Neuronal stem cell (in vitro differentiated cells): ENCODE measurements around the gene ELAC1.

Experiments used
- DNase-seq: peaks from one replicate; pipeline ENCODE4 v3.0.0-alpha.2; 2013; ENCODE audit warnings: low spot score
- H2AFZ ChIP-seq: one replicate; pipeline ENCODE4 v1.6.1; 2013; ENCODE audit warnings: mild to moderate bottlenecking, low read length, inconsistent platforms
- H2AK5ac ChIP-seq: 2 replicates; pipeline ENCODE4 v1.6.1; 2013; ENCODE audit warnings: low read depth, mild to moderate bottlenecking, inconsistent platforms, low read length, moderate library complexity, mixed read lengths
- H2BK120ac ChIP-seq: 2 replicates; pipeline ENCODE4 v1.6.1; 2013; ENCODE audit warnings: low read depth, mild to moderate bottlenecking, inconsistent platforms, low read length, moderate library complexity, mixed read lengths
- H2BK12ac ChIP-seq: one replicate; pipeline ENCODE4 v1.6.1; 2013; ENCODE audit warnings: low read length, inconsistent platforms
- H2BK15ac ChIP-seq: 2 replicates; pipeline ENCODE4 v1.6.1; 2013; ENCODE audit warnings: mild to moderate bottlenecking, low read length, inconsistent platforms, mixed read lengths
- H2BK5ac ChIP-seq: one replicate; pipeline ENCODE4 v1.6.1; 2013; ENCODE audit warnings: inconsistent platforms, mild to moderate bottlenecking, low read length, moderate library complexity
- H3K14ac ChIP-seq: one replicate; pipeline ENCODE4 v1.6.1; 2013; ENCODE audit warnings: low read length, inconsistent platforms
- H3K18ac ChIP-seq: 2 replicates; pipeline ENCODE4 v1.6.1; 2013; ENCODE audit warnings: low read length, inconsistent platforms
- H3K23ac ChIP-seq: 2 replicates; pipeline ENCODE4 v1.6.1; 2013; ENCODE audit warnings: low read depth, mild to moderate bottlenecking, mixed read lengths, low read length, inconsistent platforms; ENCODE audit not compliant: poor library complexity
- H3K27ac ChIP-seq: replicated peaks from 3 replicates; pipeline ENCODE4 v1.5.1; 2013; ENCODE audit warnings: low read length, inconsistent platforms
- H3K27me3 ChIP-seq, 3 experiments: 2 replicates each; pipeline ENCODE4 v1.6.1; 2013; ENCODE audit warnings: low read length in 3 of 3, mild to moderate bottlenecking in 2 of 3, inconsistent platforms in 1 of 3, low read depth in 1 of 3, mixed read lengths in 1 of 3, moderate library complexity in 1 of 3; ENCODE audit not compliant: control insufficient read depth in 3 of 3, insufficient read depth in 3 of 3
- H3K36me3 ChIP-seq, 2 donors: replicated peaks in 1 of 2; 2 replicates each; pipeline ENCODE4 v1.6.1; 2013; ENCODE audit warnings: low read length in 2 of 2; ENCODE audit not compliant: control insufficient read depth in 2 of 2, insufficient read depth in 2 of 2
- H3K4ac ChIP-seq: 2 replicates; pipeline ENCODE4 v1.6.1; 2013; ENCODE audit warnings: inconsistent platforms, mild to moderate bottlenecking, low read length, moderate library complexity
- H3K4me1 ChIP-seq, 2 donors: 1 replicate in 1 of 2; 2 replicates in 1 of 2; pipeline ENCODE4 v1.6.1; 2013; ENCODE audit warnings: low read length in 2 of 2, low read depth in 1 of 2; ENCODE audit not compliant: control insufficient read depth in 2 of 2, insufficient read depth in 1 of 2
- H3K4me2 ChIP-seq: one replicate; pipeline ENCODE4 v1.6.1; 2013; ENCODE audit warnings: mild to moderate bottlenecking, low read length, inconsistent platforms; ENCODE audit not compliant: insufficient read depth, poor library complexity, severe bottlenecking
- H3K4me3 ChIP-seq, 2 donors: 2 replicates each; pipeline ENCODE4 v1.5.1; 2013; ENCODE audit warnings: low read length in 2 of 2, mild to moderate bottlenecking in 2 of 2, inconsistent platforms in 1 of 2, moderate library complexity in 1 of 2
- H3K79me1 ChIP-seq: one replicate; pipeline ENCODE4 v1.6.1; 2013; ENCODE audit warnings: low read depth, mild to moderate bottlenecking, inconsistent platforms, low read length, moderate library complexity
- H3K9ac ChIP-seq: one replicate; pipeline ENCODE4 v1.6.1; 2013; ENCODE audit warnings: mild to moderate bottlenecking, low read depth, low read length, inconsistent platforms; ENCODE audit not compliant: poor library complexity
- H3K9me3 ChIP-seq, 2 donors: replicated peaks in 1 of 2; 2 replicates each; pipeline versions ENCODE3 to v1.6.1; 2013; ENCODE audit warnings: low read length in 2 of 2, mild to moderate bottlenecking in 2 of 2, inconsistent platforms in 1 of 2, low read depth in 1 of 2, mixed read lengths in 1 of 2, moderate library complexity in 1 of 2; ENCODE audit not compliant: control insufficient read depth in 2 of 2, insufficient read depth in 1 of 2
- H4K8ac ChIP-seq: one replicate; pipeline ENCODE4 v1.6.1; 2013; ENCODE audit warnings: low read depth, mild to moderate bottlenecking, inconsistent platforms, low read length, moderate library complexity
- H4K91ac ChIP-seq: one replicate; pipeline ENCODE4 v1.6.1; 2013; ENCODE audit warnings: low read length, low read depth, mild to moderate bottlenecking, inconsistent platforms; ENCODE audit not compliant: poor library complexity
- WGBS, 2 donors: extraction: QIAGEN DNeasy Blood & Tissue Kit; methylation state at CpG; one replicate each; pipeline ENCODE4 v1.1.7; 2013; ENCODE audit warnings: missing lambda C conversion rate in 2 of 2, mixed read lengths in 1 of 2; ENCODE audit not compliant: insufficient read length in 2 of 2, insufficient replicate concordance in 1 of 2; ENCODE audit errors: extremely low coverage in 2 of 2; 5-methylcytosine and 5-hydroxymethylcytosine counted together

Gene ELAC1

DNA sequence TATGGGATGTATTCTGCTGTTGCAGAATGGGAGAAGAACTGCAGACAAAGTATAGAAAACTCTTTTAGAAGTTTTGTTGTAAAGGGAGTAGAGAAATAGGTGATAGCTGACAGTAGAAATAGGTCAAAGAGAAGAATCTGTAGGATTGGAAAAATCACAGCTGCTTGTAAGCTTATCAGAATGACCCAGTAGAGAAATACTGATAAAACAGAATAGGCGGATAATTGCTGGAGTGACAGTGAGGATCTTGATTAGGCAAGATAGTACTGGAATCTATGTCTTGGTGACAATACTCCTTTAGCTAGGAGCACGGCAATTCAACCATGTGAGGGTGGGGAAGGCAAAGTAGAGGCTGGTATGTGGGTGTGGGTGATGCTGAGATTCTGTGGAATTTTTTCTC is 57.7 kb downstream of the ELAC1 start:
- no peak overlapping the region for H2AFZ ChIP-seq
- H3K4ac ChIP-seq = no peak overlapping the region
- H2BK15ac ChIP-seq = no peak overlapping the region
- no peak overlapping the region for H3K14ac ChIP-seq
- no peak overlapping the region for H3K27ac ChIP-seq
- no peak overlapping the region for H3K4me2 ChIP-seq
- DNase-seq = no peak
- H4K91ac ChIP-seq = no peak overlapping the region
- H3K9me3 ChIP-seq = peaks cover 0 to 22% of the 10 kb centered on the region in 2 donors
- H3K36me3 ChIP-seq = peaks cover 0 to 39% of the 10 kb centered on the region in 2 donors
- no peaks in the 10 kb centered on the region for H3K27me3 ChIP-seq
- H3K18ac ChIP-seq = no peak overlapping the region
- no peak overlapping the region for H3K9ac ChIP-seq
- no peak overlapping the region for H2AK5ac ChIP-seq
- H3K4me3 ChIP-seq = no peak overlapping the region
- H3K4me1 ChIP-seq = peaks cover 3 to 13% of the 10 kb centered on the region in 2 donors
- H2BK120ac ChIP-seq = no peak overlapping the region
- WGBS, 2 donors = no CpG with 5 or more reads among the region's 2 CpGs
- H4K8ac ChIP-seq = no peak overlapping the region
- H2BK12ac ChIP-seq = no peak overlapping the region
- no peak overlapping the region for H3K23ac ChIP-seq
- H3K79me1 ChIP-seq = no peaks in the 10 kb centered on the region
- H2BK5ac ChIP-seq = no peak overlapping the region

DNA sequence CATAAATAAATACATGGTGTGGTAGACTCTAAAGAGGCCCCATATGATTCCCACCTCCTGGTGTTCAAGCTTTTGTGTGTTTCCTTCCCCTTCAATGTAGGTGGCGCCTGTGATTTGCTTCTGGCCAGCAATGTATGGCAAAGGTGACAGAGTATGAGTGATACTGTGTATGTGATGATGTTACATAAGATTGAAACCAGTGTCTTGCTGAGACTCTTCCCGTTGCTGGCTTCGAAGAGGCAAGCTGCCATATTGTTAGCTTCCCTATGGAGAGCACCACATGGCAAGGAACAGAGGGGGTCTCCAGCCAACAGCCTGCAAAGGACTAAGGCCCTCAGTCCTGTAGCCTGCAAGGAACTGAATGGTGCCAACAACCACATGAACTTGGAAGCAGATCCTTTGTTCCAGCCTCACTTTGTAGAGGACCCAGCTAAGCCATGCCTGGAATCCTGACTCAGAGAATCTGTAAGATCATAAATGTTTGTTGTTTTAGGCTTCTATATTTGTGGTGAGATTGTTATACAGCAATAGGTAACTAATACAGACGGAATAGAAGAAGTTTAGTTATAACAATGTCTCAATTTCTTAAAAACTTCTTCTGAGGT is 60.5 kb downstream of the ELAC1 start:
- Histone ChIP-seq H3K18ac (no peak overlapping the region), H3K23ac (no peak overlapping the region), H2BK12ac (no peak overlapping the region), H2BK15ac (no peak overlapping the region), H2AFZ (no peak overlapping the region), H3K9me3 (peaks cover 0 to 21% of the 10 kb centered on the region in 2 donors), H3K9ac (no peak overlapping the region), H3K36me3 (peaks cover 0 to 38% of the 10 kb centered on the region in 2 donors), H3K14ac (no peak overlapping the region), H4K91ac (no peak overlapping the region), H2AK5ac (no peak overlapping the region), H2BK120ac (no peak overlapping the region), H4K8ac (no peak overlapping the region), H2BK5ac (no peak overlapping the region), H3K4me3 (no peak overlapping the region), H3K79me1 (no peaks in the 10 kb centered on the region), H3K27ac (no peak overlapping the region), H3K27me3 (no peaks in the 10 kb centered on the region), H3K4ac (no peak overlapping the region), H3K4me1 (peaks cover 3 to 17% of the 10 kb centered on the region in 2 donors), H3K4me2 (no peak overlapping the region)
- no CpG with 5 or more reads among the region's 4 CpGs for WGBS, 2 donors
- no peak for DNase-seq

- Histone ChIP-seq H2AFZ (peak overlapping the region; percentile 91), H2BK12ac (no peak overlapping the region), H3K18ac (peak overlapping the region; percentile 55), H3K27me3 (no peaks in the 10 kb centered on the region), H3K9me3 (peaks cover 0 to 24% of the 10 kb centered on the region in 2 donors), H3K4me3 (peak overlapping the region; percentile 65 to 69), H3K4me1 (peaks cover 3 to 17% of the 10 kb centered on the region in 2 donors), H2AK5ac (no peak overlapping the region), H3K4me2 (peak overlapping the region; percentile 95), H3K9ac (peak overlapping the region; percentile 64), H3K4ac (no peak overlapping the region), H3K14ac (no peak overlapping the region), H3K23ac (no peak overlapping the region), H2BK5ac (no peak overlapping the region), H3K79me1 (peaks cover under 1% of the 10 kb centered on the region), H4K91ac (no peak overlapping the region), H2BK120ac (no peak overlapping the region), H3K36me3 (peaks cover 0 to 47% of the 10 kb centered on the region in 2 donors), H3K27ac (peak overlapping the region; percentile 55), H4K8ac (no peak overlapping the region), H2BK15ac (no peak overlapping the region)
- DNase-seq = no peak
- no CpG with 5 or more reads among the region's 10 CpGs for WGBS, 2 donors
Measured at GRCh38 chr18:51029378-51029693, 61.5 kb downstream of the ELAC1 start.

DNA sequence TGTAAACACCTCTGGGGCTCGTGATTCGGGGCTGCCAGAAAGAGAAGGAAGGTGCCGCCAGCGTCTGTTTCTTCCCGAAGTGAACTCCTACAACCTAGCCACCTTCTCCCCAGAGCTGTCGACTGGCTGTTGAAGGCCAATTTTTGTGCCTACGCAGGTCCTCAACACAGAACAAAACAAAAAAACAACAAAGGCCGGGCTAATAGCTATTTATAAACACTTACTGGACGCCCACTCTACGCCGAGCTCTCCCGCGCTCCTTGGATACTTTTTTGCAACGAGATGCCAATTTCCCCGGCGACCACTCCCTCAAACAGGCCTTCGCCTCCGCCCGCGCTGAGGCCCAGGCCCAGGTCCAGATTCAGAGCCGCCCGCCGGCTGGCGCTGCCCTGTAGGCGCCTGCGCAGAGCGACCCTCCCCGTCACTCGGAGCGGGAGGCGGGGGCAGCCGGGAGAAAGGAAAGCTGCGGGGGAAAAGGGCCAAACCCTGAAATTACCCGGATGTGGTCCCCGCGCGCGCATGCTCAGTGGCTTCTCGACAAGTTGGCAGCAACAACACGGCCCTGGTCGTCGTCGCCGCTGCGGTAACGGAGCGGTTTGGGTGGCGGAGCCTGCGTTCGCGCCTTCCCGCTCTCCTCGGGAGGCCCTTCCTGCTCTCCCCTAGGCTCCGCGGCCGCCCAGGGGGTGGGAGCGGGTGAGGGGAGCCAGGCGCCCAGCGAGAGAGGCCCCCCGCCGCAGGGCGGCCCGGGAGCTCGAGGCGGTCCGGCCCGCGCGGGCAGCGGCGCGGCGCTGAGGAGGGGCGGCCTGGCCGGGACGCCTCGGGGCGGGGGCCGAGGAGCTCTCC is 62.1 kb downstream of the ELAC1 start, which contains the start of gene SMAD4:
Gene SMAD4 (plus strand): TSS at position 520 of the 843 bp plus-strand sequence. CDS start 16,834 bp downstream, outside the sequence.
- Histone ChIP-seq H3K36me3 (peaks cover 0 to 50% of the 10 kb centered on the region in 2 donors), H3K14ac (no peak within 1 kb of the TSS), H3K27ac (peak within 1 kb of the TSS; percentile 84), H2AK5ac (peak within 1 kb of the TSS; percentile 33), H3K23ac (peak within 1 kb of the TSS; percentile 95), H2BK120ac (peak within 1 kb of the TSS; percentile 3), H2BK5ac (peak within 1 kb of the TSS; percentile 76), H4K8ac (no peak within 1 kb of the TSS), H3K9me3 (peaks cover 0 to 20% of the 10 kb centered on the region in 2 donors), H3K18ac (peak within 1 kb of the TSS; percentile 85), H4K91ac (no peak within 1 kb of the TSS), H3K4me2 (peak within 1 kb of the TSS; percentile 95), H2BK15ac (no peak within 1 kb of the TSS), H2BK12ac (no peak within 1 kb of the TSS), H3K79me1 (peaks cover 2% of the 10 kb centered on the region), H3K4ac (peak within 1 kb of the TSS; percentile 4), H3K4me3 (peak within 1 kb of the TSS; percentile 65 to 90), H3K27me3 (no peaks in the 10 kb centered on the region), H3K4me1 (peaks cover 3 to 17% of the 10 kb centered on the region in 2 donors), H2AFZ (peak within 1 kb of the TSS; percentile 93), H3K9ac (peak within 1 kb of the TSS; percentile 91)
- peak; percentile 98 for DNase-seq
- no CpG with 5 or more reads among the region's 79 CpGs for WGBS, 2 donors
